ENCODE data around the gene DDX23. TPM values are rescaled to one million over a fixed set of nuclear protein-coding genes. Genes with fewer than 3 reads are reported as not detected.

Gene DDX23
- total RNA-seq, 1 experiment from 2014 or later: 107 TPM

GRCh38 chr12:48786591-48787544 is 65.1 kb downstream of the DDX23 start (continued):
- TF ChIP-seq, protein P1, sequence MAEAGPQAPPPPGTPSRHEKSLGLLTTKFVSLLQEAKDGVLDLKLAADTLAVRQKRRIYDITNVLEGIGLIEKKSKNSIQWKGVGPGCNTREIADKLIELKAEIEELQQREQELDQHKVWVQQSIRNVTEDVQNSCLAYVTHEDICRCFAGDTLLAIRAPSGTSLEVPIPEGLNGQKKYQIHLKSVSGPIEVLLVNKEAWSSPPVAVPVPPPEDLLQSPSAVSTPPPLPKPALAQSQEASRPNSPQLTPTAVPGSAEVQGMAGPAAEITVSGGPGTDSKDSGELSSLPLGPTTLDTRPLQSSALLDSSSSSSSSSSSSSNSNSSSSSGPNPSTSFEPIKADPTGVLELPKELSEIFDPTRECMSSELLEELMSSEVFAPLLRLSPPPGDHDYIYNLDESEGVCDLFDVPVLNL (CRISPR knock-in tag; IDR thresholded peaks at IDR 0.05; ENCODE audit: borderline replicate concordance, low read depth): no peak
- TF ChIP-seq, protein P2, sequence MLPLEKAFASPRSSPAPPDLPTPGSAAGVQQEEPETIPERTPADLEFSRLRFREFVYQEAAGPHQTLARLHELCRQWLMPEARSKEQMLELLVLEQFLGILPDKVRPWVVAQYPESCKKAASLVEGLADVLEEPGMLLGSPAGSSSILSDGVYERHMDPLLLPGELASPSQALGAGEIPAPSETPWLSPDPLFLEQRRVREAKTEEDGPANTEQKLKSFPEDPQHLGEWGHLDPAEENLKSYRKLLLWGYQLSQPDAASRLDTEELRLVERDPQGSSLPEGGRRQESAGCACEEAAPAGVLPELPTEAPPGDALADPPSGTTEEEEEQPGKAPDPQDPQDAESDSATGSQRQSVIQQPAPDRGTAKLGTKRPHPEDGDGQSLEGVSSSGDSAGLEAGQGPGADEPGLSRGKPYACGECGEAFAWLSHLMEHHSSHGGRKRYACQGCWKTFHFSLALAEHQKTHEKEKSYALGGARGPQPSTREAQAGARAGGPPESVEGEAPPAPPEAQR (CRISPR knock-in tag; IDR thresholded peaks at IDR 0.05): no peak
- TF ChIP-seq RELA (CRISPR knock-in tag; IDR thresholded peaks at IDR 0.05; ENCODE audit: borderline replicate concordance) (no peak), STAT6 (CRISPR knock-in tag; conservative IDR thresholded peaks at IDR 0.05; ENCODE audit: low read depth) (no peak)
- TF ChIP-seq, protein P3, sequence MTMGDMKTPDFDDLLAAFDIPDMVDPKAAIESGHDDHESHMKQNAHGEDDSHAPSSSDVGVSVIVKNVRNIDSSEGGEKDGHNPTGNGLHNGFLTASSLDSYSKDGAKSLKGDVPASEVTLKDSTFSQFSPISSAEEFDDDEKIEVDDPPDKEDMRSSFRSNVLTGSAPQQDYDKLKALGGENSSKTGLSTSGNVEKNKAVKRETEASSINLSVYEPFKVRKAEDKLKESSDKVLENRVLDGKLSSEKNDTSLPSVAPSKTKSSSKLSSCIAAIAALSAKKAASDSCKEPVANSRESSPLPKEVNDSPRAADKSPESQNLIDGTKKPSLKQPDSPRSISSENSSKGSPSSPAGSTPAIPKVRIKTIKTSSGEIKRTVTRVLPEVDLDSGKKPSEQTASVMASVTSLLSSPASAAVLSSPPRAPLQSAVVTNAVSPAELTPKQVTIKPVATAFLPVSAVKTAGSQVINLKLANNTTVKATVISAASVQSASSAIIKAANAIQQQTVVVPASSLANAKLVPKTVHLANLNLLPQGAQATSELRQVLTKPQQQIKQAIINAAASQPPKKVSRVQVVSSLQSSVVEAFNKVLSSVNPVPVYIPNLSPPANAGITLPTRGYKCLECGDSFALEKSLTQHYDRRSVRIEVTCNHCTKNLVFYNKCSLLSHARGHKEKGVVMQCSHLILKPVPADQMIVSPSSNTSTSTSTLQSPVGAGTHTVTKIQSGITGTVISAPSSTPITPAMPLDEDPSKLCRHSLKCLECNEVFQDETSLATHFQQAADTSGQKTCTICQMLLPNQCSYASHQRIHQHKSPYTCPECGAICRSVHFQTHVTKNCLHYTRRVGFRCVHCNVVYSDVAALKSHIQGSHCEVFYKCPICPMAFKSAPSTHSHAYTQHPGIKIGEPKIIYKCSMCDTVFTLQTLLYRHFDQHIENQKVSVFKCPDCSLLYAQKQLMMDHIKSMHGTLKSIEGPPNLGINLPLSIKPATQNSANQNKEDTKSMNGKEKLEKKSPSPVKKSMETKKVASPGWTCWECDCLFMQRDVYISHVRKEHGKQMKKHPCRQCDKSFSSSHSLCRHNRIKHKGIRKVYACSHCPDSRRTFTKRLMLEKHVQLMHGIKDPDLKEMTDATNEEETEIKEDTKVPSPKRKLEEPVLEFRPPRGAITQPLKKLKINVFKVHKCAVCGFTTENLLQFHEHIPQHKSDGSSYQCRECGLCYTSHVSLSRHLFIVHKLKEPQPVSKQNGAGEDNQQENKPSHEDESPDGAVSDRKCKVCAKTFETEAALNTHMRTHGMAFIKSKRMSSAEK (CRISPR knock-in tag; IDR thresholded peaks at IDR 0.05; ENCODE audit: borderline replicate concordance): no peak

DNA sequence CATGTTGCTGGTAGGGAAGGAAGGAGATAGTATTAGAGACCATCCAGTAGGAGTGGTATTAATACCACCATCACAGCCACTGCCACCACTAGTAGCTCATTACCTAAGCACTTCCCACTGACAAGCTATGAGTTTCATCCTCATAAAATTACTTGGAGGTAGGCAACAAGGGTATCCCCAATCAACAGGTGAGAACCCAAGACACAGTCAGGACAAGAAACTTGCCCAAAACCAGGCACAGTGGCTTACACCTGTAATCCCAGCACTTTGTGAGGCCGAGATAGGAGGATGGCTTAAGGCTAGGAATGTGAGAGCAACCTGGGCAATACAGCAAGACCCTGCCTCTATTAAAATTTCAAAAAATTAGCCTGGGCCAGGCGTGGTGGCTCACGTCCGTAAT is 68.5 kb downstream of the DDX23 start:
- DNase-seq (ENCODE audit: low spot score) (no peak), ATAC-seq (no peak)
- H3K27me3 Mint-ChIP-seq (ENCODE audit: low read depth): peaks cover 17% of the 10 kb centered on the region
- CTCF ChIA-PET: interaction anchor here (1.0 to 1.2 kb wide), 2 partner anchors 30 to 32 kb away, joined by 3 to 4 read pairs; no protein-coding TSS in a partner anchor
- no peaks in the 10 kb centered on the region for H3K9me3 Mint-ChIP-seq
- POLR2A ChIA-PET: interaction anchor here (0.6 kb wide), 1 partner anchor 32 kb away, joined by 4 read pairs; no protein-coding TSS in a partner anchor
- H3K4me3 Mint-ChIP-seq: no peak overlapping the region
- no peak overlapping the region; the same call in 1 of the 2 replicates for H3K27ac Mint-ChIP-seq
- no peaks in the 10 kb centered on the region for H3K36me3 Mint-ChIP-seq
- H3K4me1 Mint-ChIP-seq: peaks cover 16% of the 10 kb centered on the region
- TF ChIP-seq NFATC4 (CRISPR knock-in tag; IDR thresholded peaks at IDR 0.05) (no peak), EMX1 (CRISPR knock-in tag; IDR thresholded peaks at IDR 0.05) (no peak), SP1 (CRISPR knock-in tag; conservative IDR thresholded peaks at IDR 0.05) (no peak), ATF3 (CRISPR knock-in tag; conservative IDR thresholded peaks at IDR 0.05) (no peak), JAZF1 (CRISPR knock-in tag; IDR thresholded peaks at IDR 0.05) (no peak), PREB (CRISPR knock-in tag; IDR thresholded peaks at IDR 0.05; ENCODE audit: borderline replicate concordance) (no peak), RORB (CRISPR knock-in tag; IDR thresholded peaks at IDR 0.05) (no peak), ZNF138 (CRISPR knock-in tag; conservative IDR thresholded peaks at IDR 0.05) (no peak), SMAD3 (CRISPR knock-in tag; IDR thresholded peaks at IDR 0.05; ENCODE audit: borderline replicate concordance) (no peak), ESRRA (CRISPR knock-in tag; IDR thresholded peaks at IDR 0.05; ENCODE audit: borderline replicate concordance) (no peak), ZNF281 (CRISPR knock-in tag; IDR thresholded peaks at IDR 0.05) (no peak), CREB1 (CRISPR knock-in tag; IDR thresholded peaks at IDR 0.05) (no peak)
- TF ChIP-seq, protein P4, sequence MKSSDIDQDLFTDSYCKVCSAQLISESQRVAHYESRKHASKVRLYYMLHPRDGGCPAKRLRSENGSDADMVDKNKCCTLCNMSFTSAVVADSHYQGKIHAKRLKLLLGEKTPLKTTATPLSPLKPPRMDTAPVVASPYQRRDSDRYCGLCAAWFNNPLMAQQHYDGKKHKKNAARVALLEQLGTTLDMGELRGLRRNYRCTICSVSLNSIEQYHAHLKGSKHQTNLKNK (CRISPR knock-in tag; IDR thresholded peaks at IDR 0.05): no peak

Data from WTC11 (cell line).